ENCODE measurements around the gene UNC45B.

GRCh38 chr17:35148144-35148543, 527 bp downstream of the UNC45B start:
- no peak for TF ChIP-seq ZNF274 (IDR thresholded peaks at IDR 0.05; ENCODE audit: low read depth, low read length)
- no peak for TF ChIP-seq MAX (IDR thresholded peaks at IDR 0.05)
- TF ChIP-seq REST (IDR thresholded peaks at IDR 0.05; ENCODE audit: low read depth), result no peak
- no peak for TF ChIP-seq CTCF (IDR thresholded peaks at IDR 0.05 in 2 of 3, conservative IDR thresholded peaks at IDR 0.05 in 1 of 3; ENCODE audit: borderline replicate concordance in 1 of 3, insufficient read depth in 1 of 3, low read depth in 2 of 3, low read length in 2 of 3)
- no peak for TF ChIP-seq POLR2AphosphoS5 (IDR thresholded peaks at IDR 0.05; ENCODE audit: low read depth, low read length)
